Keratinocyte (primary cell): ENCODE measurements around the gene EGFR. TPM values are rescaled to one million over a fixed set of nuclear protein-coding genes. Genes with fewer than 3 reads are reported as not detected.
A peak's percentile ranks its signal among the peaks of the same experiment; 100 is the strongest.

ENCODE experiments used
- DNase-seq: peaks from one replicate; pipeline ENCODE4 v3.0.0-alpha.2; 2011; ENCODE audit warnings: low read depth, missing footprints, low spot score
- FAIRE-seq: peaks from 2 replicates; lab custom pipeline; 2011; peaks lifted over from hg19 to GRCh38; lab: Jason Lieb, UNC
- H2AFZ ChIP-seq: 2 replicates; pipeline ENCODE4 v1.6.0; 2012; ENCODE audit warnings: low read length, control low read depth, inconsistent platforms; ENCODE audit not compliant: control insufficient read depth
- H3K27ac ChIP-seq: 2 replicates; pipeline ENCODE4 v1.5.1; 2011; ENCODE audit warnings: low read length; ENCODE audit not compliant: control insufficient read depth, insufficient read depth
- H3K27me3 ChIP-seq: 3 replicates; pipeline ENCODE4 v1.6.0; 2011; ENCODE audit warnings: low read length; ENCODE audit not compliant: control insufficient read depth, insufficient read depth; ENCODE audit errors: extremely low read depth
- H3K36me3 ChIP-seq, 2 experiments: 2 replicates in 1 of 2; 3 replicates in 1 of 2; pipeline ENCODE4 v1.5.1; 2011; ENCODE audit warnings: low read length in 2 of 2, mild to moderate bottlenecking in 1 of 2; ENCODE audit not compliant: control insufficient read depth in 2 of 2, insufficient read depth in 2 of 2; ENCODE audit errors: extremely low read depth in 1 of 2
- H3K4me1 ChIP-seq: 3 replicates; pipeline ENCODE4 v1.5.1; 2011; ENCODE audit warnings: low read length; ENCODE audit not compliant: control insufficient read depth, insufficient read depth; ENCODE audit errors: extremely low read depth
- H3K4me2 ChIP-seq: 3 replicates; pipeline ENCODE4 v1.6.0; 2011; ENCODE audit warnings: low read depth, low read length; ENCODE audit not compliant: control insufficient read depth, insufficient read depth; ENCODE audit errors: extremely low read depth
- H3K4me3 ChIP-seq, 3 experiments: fragments of 200-600 bp in 1 of 3; sonication (generic) in 1 of 3; 2 replicates in 2 of 3; 3 replicates in 1 of 3; pipeline ENCODE4 v1.5.1; 2011 to 2016; ENCODE audit warnings: low read length in 3 of 3, mild to moderate bottlenecking in 3 of 3, control low read depth in 2 of 3, inconsistent platforms in 1 of 3, low read depth in 1 of 3, mixed read lengths in 1 of 3, mixed run types in 1 of 3, moderate library complexity in 1 of 3; ENCODE audit not compliant: control insufficient read depth in 2 of 3, insufficient read depth in 2 of 3; ENCODE audit errors: extremely low read depth in 1 of 3
- H3K79me2 ChIP-seq: 2 replicates; pipeline ENCODE4 v1.6.0; 2012; ENCODE audit warnings: low read length; ENCODE audit not compliant: control insufficient read depth, insufficient read depth
- H3K9ac ChIP-seq: 3 replicates; pipeline ENCODE4 v1.6.0; 2011; ENCODE audit warnings: low read length; ENCODE audit not compliant: control insufficient read depth, insufficient read depth; ENCODE audit errors: extremely low read depth
- H3K9me1 ChIP-seq: 3 replicates; pipeline ENCODE4 v1.6.0; 2011; ENCODE audit warnings: low read length; ENCODE audit not compliant: control insufficient read depth, insufficient read depth; ENCODE audit errors: extremely low read depth
- H3K9me3 ChIP-seq: 2 replicates; pipeline ENCODE4 v1.5.1; 2012; ENCODE audit warnings: low read depth, low read length; ENCODE audit not compliant: control insufficient read depth
- H4K20me1 ChIP-seq: 3 replicates; pipeline ENCODE4 v1.6.0; 2011; ENCODE audit warnings: low read length; ENCODE audit not compliant: control insufficient read depth, insufficient read depth; ENCODE audit errors: extremely low read depth
- CTCF ChIP-seq, 3 experiments: IDR thresholded peaks in 1 of 3; conservative IDR thresholded peaks in 1 of 3; optimal IDR thresholded peaks in 1 of 3; 2 replicates in 2 of 3; 3 replicates in 1 of 3; pipeline versions ENCODE3 to v1.5.1; 2011; ENCODE audit warnings: low read length in 3 of 3, mild to moderate bottlenecking in 3 of 3, moderate library complexity in 2 of 3, control low read depth in 1 of 3, inconsistent platforms in 1 of 3; ENCODE audit not compliant: insufficient read depth in 2 of 3; ENCODE audit errors: extremely low read depth in 1 of 3
- EZH2 ChIP-seq: IDR thresholded peaks from one replicate; pipeline ENCODE4 v1.6.1; 2012; ENCODE audit warnings: inconsistent platforms, mild to moderate bottlenecking, low read length, moderate library complexity
- dilution Hi-C: fragments of 300-500 bp; cut with MboI; formaldehyde crosslinking; loops from one replicate; pipeline ENCODE4 v1.7.0; 2020; ENCODE audit warnings: low sequenced_read_pairs; ENCODE audit not compliant: extremely low pct_ligation_motif_present
- polyA plus RNA-seq, 5 experiments: library from polyadenylated mRNA; depleted of rRNA in 3 of 5; stranded (reverse) in 3 of 5; stranded (forward) in 1 of 5; unstranded in 1 of 5; fragments of >200 nt; gene quantifications; 1 replicate in 1 of 5; 2 replicates in 3 of 5; 3 replicates in 1 of 5; pipeline versions ENCODE4 v1.2.1 to v1.2.3, GENCODE V29; 2011 to 2012; ENCODE audit warnings: missing spikeins in 2 of 5, low read depth in 1 of 5, low replicate concordance in 1 of 5

The EGFR gene
- polyA plus RNA-seq, 1 donor (not counting 4 experiments of a cell fraction or from before 2014, with no cell fraction given), result 120 TPM

DNA sequence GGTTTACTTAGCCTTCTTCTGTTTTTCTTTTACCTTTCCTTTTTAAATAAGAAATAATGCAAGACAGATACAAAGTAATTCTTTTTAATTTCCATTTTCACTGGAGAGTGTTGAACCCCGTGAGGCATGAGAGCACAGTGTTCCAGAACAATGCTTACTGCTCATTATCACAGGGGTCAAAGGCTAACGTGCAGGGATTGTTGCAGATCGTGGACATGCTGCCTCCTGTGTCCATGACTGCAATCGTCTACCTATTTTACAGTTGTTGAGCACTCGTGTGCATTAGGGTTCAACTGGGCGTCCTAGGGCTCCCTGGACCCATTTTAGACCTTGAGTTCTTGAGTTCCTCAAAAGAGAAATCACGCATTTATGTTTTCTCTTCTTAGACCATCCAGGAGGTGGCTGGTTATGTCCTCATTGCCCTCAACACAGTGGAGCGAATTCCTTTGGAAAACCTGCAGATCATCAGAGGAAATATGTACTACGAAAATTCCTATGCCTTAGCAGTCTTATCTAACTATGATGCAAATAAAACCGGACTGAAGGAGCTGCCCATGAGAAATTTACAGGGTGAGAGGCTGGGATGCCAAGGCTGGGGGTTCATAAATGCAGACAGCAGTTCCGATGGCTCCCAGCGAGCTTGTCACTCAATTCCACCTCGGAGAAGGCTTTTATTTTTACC, 124.2 kb downstream of the EGFR start:
- FAIRE-seq, result no peak
- Histone ChIP-seq H3K9ac (no peak overlapping the region), H3K36me3 (peaks cover 50 to 64% of the 10 kb centered on the region in 2 experiments), H3K27me3 (no peaks in the 10 kb centered on the region), H3K4me2 (no peak overlapping the region), H3K79me2 (peaks cover 65% of the 10 kb centered on the region), H3K9me3 (no peaks in the 10 kb centered on the region), H3K9me1 (no peaks in the 10 kb centered on the region), H3K4me3 (no peak overlapping the region), H3K27ac (no peak overlapping the region), H2AFZ (no peak overlapping the region), H3K4me1 (peaks cover 29% of the 10 kb centered on the region), H4K20me1 (no peaks in the 10 kb centered on the region)
- TF ChIP-seq EZH2, result no peak
- no peak for TF ChIP-seq CTCF (optimal IDR thresholded peaks at IDR 0.05 in 1 of 3, IDR thresholded peaks at IDR 0.05 in 1 of 3, conservative IDR thresholded peaks at IDR 0.05 in 1 of 3; ENCODE audit: extremely low read depth in 1 of 3, insufficient read depth in 2 of 3, low read length in 3 of 3)
- dilution Hi-C loops, result no loop called here
- DNase-seq, result no peak

DNA sequence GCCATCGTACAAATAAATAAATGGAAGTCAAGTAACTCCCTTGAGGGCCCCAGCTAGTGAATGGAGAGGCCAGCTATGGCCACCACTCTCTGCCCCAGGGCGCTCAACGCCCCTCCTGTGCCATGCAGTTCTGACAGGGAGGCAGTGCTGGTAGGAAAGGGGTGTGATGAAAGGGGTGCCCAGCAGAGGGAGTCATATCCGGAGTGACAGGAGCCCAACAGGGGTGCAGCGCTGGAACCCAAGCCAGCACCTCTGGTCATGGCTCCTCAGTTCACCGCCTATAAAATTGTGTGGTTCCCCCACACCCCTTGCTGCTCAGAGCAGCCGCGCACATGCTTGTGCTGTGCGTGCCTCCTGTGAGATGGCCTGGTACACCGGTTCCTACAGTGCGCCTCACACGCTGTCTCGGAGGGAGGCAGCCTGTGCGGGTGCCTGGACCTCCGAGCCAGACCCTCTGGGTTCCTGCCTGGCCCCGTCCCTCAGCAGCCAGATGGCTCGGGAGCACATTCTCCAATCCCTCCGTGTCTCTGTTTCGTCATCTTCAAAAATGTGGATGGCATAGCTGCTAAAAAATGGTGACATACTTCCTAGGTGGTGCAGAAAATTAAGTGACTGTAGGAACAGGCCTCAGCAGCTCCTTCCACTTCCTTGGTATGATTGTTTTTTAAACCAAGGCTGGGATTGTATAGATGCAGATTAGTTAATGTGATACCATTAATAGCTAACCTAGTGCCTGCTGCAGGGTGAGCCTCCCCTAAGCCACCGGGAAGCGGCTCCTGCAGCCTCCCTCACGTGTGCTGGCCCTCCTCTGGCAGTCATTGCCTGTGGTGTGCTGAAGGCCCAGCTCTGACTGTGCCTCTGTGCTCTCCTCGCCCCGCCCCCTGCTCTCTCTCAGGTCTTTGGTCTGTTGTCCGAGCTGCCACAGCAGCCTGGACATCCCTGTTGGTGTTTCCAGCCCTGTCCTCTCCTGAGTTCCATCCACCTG, 125.8 kb downstream of the EGFR start:
- Histone ChIP-seq H3K9me1 (no peaks in the 10 kb centered on the region), H3K4me2 (no peak overlapping the region), H3K4me1 (peaks cover 18% of the 10 kb centered on the region), H3K9me3 (no peaks in the 10 kb centered on the region), H3K27me3 (no peaks in the 10 kb centered on the region), H3K79me2 (peaks cover 56% of the 10 kb centered on the region), H3K27ac (no peak overlapping the region), H3K9ac (no peak overlapping the region), H4K20me1 (no peaks in the 10 kb centered on the region), H3K4me3 (no peak overlapping the region), H3K36me3 (peaks cover 53 to 67% of the 10 kb centered on the region in 2 experiments), H2AFZ (no peak overlapping the region)
- no peak for DNase-seq
- dilution Hi-C loops, result no loop called here
- peak; percentile 23 to 47 (median 36) for TF ChIP-seq CTCF (optimal IDR thresholded peaks at IDR 0.05 in 1 of 3, IDR thresholded peaks at IDR 0.05 in 1 of 3, conservative IDR thresholded peaks at IDR 0.05 in 1 of 3; ENCODE audit: extremely low read depth in 1 of 3, insufficient read depth in 2 of 3, low read length in 3 of 3)
- no peak for TF ChIP-seq EZH2
- no peak for FAIRE-seq
